Liver (tissue), 9 donors: ENCODE data around the gene FLVCR2. TPM values are rescaled to one million over a fixed set of nuclear protein-coding genes. Genes with fewer than 3 reads are reported as not detected.

Source experiments
- DNase-seq: peaks from one replicate; pipeline ENCODE4 v3.0.0-alpha.2; 2017; ENCODE audit warnings: low spot score
- H3K27ac ChIP-seq, 2 donors: one replicate each; pipeline ENCODE4 v1.7.0; 2013; ENCODE audit warnings: inconsistent platforms in 2 of 2, low read length in 2 of 2, control low read depth in 1 of 2, low read depth in 1 of 2, mild to moderate bottlenecking in 1 of 2
- H3K27me3 ChIP-seq, 4 donors: one replicate each; pipeline versions ENCODE4 v1.6.1 to v1.7.0; 2013; ENCODE audit warnings: low read length in 3 of 4, inconsistent platforms in 1 of 4, mild to moderate bottlenecking in 1 of 4, moderate library complexity in 1 of 4; ENCODE audit not compliant: control insufficient read depth in 4 of 4, insufficient read depth in 4 of 4
- H3K36me3 ChIP-seq, 4 donors: one replicate each; pipeline versions ENCODE4 v1.6.1 to v1.7.0; 2013; ENCODE audit warnings: low read length in 3 of 4, mild to moderate bottlenecking in 3 of 4, low read depth in 1 of 4, moderate library complexity in 1 of 4; ENCODE audit not compliant: control insufficient read depth in 4 of 4, insufficient read depth in 3 of 4
- H3K4me1 ChIP-seq, 4 donors: one replicate each; pipeline versions ENCODE4 v1.6.1 to v1.7.0; 2013; ENCODE audit warnings: low read length in 3 of 4, mild to moderate bottlenecking in 3 of 4, moderate library complexity in 1 of 4; ENCODE audit not compliant: control insufficient read depth in 4 of 4, insufficient read depth in 4 of 4
- H3K4me3 ChIP-seq, 3 donors: one replicate each; pipeline versions ENCODE4 v1.6.1 to v1.7.0; 2013; ENCODE audit warnings: low read length in 3 of 3, control low read depth in 1 of 3, low read depth in 1 of 3, mild to moderate bottlenecking in 1 of 3
- H3K9ac ChIP-seq, 2 donors: one replicate each; pipeline ENCODE4 v1.7.0; 2013; ENCODE audit warnings: low read length in 2 of 2, mild to moderate bottlenecking in 2 of 2, moderate library complexity in 2 of 2, control low read depth in 1 of 2, low read depth in 1 of 2
- H3K9me3 ChIP-seq, 4 donors: one replicate each; pipeline versions ENCODE4 v1.6.1 to v1.7.0; 2013; ENCODE audit warnings: low read length in 3 of 4; ENCODE audit not compliant: control insufficient read depth in 4 of 4
- EGR1 ChIP-seq, 2 donors: IDR thresholded peaks; 2 replicates each; pipeline ENCODE4 v1.6.1; 2016 to 2018; ENCODE audit warnings: antibody characterized with exemption in 2 of 2, low read depth in 2 of 2
- FOXA1 ChIP-seq: IDR thresholded peaks from 2 replicates; pipeline ENCODE4 v1.6.1; 2016; ENCODE audit warnings: antibody characterized with exemption
- FOXA2 ChIP-seq: IDR thresholded peaks from 2 replicates; pipeline ENCODE4 v1.6.1; 2016; ENCODE audit warnings: antibody characterized with exemption
- GABPA ChIP-seq, 2 donors: IDR thresholded peaks in 1 of 2; conservative IDR thresholded peaks in 1 of 2; 2 replicates each; pipeline ENCODE4 v1.6.1; 2016; ENCODE audit warnings: antibody characterized with exemption in 2 of 2, mild to moderate bottlenecking in 1 of 2, moderate library complexity in 1 of 2
- HNF4A ChIP-seq, 2 donors: conservative IDR thresholded peaks; 2 replicates each; pipeline ENCODE4 v1.6.1; 2016; ENCODE audit warnings: antibody characterized with exemption in 2 of 2, mild to moderate bottlenecking in 2 of 2
- HNF4G ChIP-seq: IDR thresholded peaks from 2 replicates; pipeline ENCODE4 v1.6.1; 2016; ENCODE audit warnings: antibody characterized with exemption
- RAD21 ChIP-seq, 2 donors: IDR thresholded peaks; 2 replicates each; pipeline ENCODE4 v1.6.1; 2016; ENCODE audit warnings: antibody characterized with exemption in 2 of 2, mild to moderate bottlenecking in 2 of 2
- RXRA ChIP-seq, 2 donors: IDR thresholded peaks; 2 replicates each; pipeline ENCODE4 v1.6.1; 2017 to 2018; ENCODE audit warnings: antibody characterized with exemption in 2 of 2, mild to moderate bottlenecking in 1 of 2
- SP1 ChIP-seq: IDR thresholded peaks from 2 replicates; pipeline ENCODE4 v1.6.1; 2018; ENCODE audit warnings: antibody characterized with exemption, mild to moderate bottlenecking
- TAF1 ChIP-seq: conservative IDR thresholded peaks from 2 replicates; pipeline ENCODE4 v1.6.1; 2016; ENCODE audit warnings: antibody characterized with exemption, mild to moderate bottlenecking
- WGBS: extraction: QIAGEN DNeasy Blood & Tissue Kit; methylation state at CpG from one replicate; pipeline ENCODE4 v1.1.7; 2013; 5-methylcytosine and 5-hydroxymethylcytosine counted together
- polyA plus RNA-seq, 2 donors: library from polyadenylated mRNA; stranded (reverse) in 1 of 2; unstranded in 1 of 2; fragments of 200-250 nt in 1 of 2; fragments of >200 nt in 1 of 2; fragmentation: Nextera tagmentation in 1 of 2; extraction: Ambion mirVana in 1 of 2; gene quantifications; one replicate each; pipeline versions ENCODE4 v1.2.1 to v1.2.3, GENCODE V29; 2013 to 2015
- total RNA-seq, 2 donors: library from RNA; depleted of rRNA; stranded (reverse); fragments of >200 nt; gene quantifications; one replicate each; pipeline ENCODE4 v1.2.3, GENCODE V29; 2014
- TF ChIP-seq, protein P1 (sequence below): IDR thresholded peaks from 2 replicates; pipeline ENCODE4 v1.6.1; 2016; ENCODE audit warnings: antibody characterized with exemption
- TF ChIP-seq, protein P2 (sequence below): IDR thresholded peaks from 2 replicates; pipeline ENCODE4 v1.6.1; 2016; ENCODE audit warnings: antibody characterized with exemption
- TF ChIP-seq, protein P3 (sequence below): IDR thresholded peaks from 2 replicates; pipeline ENCODE4 v1.6.1; 2016; ENCODE audit warnings: antibody characterized with exemption
- TF ChIP-seq, protein P4 (sequence below): IDR thresholded peaks from 2 replicates; pipeline ENCODE4 v1.6.1; 2016; ENCODE audit warnings: antibody characterized with exemption, mild to moderate bottlenecking
- donor health status: healthy.
- donor health status: healthy.
- donor health status: healthy.
- donor health status: healthy.
- donor health status: healthy.

The FLVCR2 gene
- total and polyA plus RNA-seq, 4 donors: 8.7 to 13.1 (median 11.3) TPM

DNA sequence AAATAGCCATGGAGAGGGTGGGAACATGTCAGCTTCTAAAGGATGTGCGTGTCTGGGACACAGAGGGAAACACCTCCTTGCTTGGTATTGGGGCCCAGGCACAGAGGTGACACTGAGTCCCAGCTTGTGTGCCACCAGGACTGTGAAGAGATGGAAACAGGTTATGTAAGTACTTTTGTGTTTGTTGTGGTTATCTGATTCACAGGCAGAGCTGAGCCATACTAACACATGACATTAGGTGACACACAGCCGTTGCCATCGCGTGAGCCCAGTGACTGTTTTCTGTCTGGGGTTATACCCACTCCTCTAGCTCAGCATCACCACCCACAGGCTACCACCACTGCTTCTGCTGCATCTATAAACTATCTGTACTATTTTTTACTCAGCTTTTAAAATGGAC, 12.1 kb upstream of the FLVCR2 start:
- 73% methylated on average over 4 of the region's 4 CpGs for WGBS
- Histone ChIP-seq H3K27ac (no peak overlapping the region), H3K4me1 (no peaks in the 10 kb centered on the region), H3K36me3 (no peaks in the 10 kb centered on the region), H3K27me3 (no peaks in the 10 kb centered on the region), H3K4me3 (no peak overlapping the region), H3K9ac (no peak overlapping the region), H3K9me3 (no peaks in the 10 kb centered on the region)
- TF ChIP-seq, protein P1, sequence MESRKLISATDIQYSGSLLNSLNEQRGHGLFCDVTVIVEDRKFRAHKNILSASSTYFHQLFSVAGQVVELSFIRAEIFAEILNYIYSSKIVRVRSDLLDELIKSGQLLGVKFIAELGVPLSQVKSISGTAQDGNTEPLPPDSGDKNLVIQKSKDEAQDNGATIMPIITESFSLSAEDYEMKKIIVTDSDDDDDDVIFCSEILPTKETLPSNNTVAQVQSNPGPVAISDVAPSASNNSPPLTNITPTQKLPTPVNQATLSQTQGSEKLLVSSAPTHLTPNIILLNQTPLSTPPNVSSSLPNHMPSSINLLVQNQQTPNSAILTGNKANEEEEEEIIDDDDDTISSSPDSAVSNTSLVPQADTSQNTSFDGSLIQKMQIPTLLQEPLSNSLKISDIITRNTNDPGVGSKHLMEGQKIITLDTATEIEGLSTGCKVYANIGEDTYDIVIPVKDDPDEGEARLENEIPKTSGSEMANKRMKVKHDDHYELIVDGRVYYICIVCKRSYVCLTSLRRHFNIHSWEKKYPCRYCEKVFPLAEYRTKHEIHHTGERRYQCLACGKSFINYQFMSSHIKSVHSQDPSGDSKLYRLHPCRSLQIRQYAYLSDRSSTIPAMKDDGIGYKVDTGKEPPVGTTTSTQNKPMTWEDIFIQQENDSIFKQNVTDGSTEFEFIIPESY: no peak
- TF ChIP-seq GABPA (IDR thresholded peaks at IDR 0.05 in 1 of 2, conservative IDR thresholded peaks at IDR 0.05 in 1 of 2) (no peak), TAF1 (no peak), EGR1 (IDR thresholded peaks at IDR 0.05; ENCODE audit: low read depth in 2 of 2) (no peak), RXRA (IDR thresholded peaks at IDR 0.05) (no peak), RAD21 (IDR thresholded peaks at IDR 0.05) (no peak), FOXA1 (no peak), HNF4G (no peak), FOXA2 (no peak)
- TF ChIP-seq, protein P2, sequence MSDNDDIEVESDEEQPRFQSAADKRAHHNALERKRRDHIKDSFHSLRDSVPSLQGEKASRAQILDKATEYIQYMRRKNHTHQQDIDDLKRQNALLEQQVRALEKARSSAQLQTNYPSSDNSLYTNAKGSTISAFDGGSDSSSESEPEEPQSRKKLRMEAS: no peak
- TF ChIP-seq, protein P3, sequence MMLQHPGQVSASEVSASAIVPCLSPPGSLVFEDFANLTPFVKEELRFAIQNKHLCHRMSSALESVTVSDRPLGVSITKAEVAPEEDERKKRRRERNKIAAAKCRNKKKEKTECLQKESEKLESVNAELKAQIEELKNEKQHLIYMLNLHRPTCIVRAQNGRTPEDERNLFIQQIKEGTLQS: no peak
- no peak for DNase-seq

DNA sequence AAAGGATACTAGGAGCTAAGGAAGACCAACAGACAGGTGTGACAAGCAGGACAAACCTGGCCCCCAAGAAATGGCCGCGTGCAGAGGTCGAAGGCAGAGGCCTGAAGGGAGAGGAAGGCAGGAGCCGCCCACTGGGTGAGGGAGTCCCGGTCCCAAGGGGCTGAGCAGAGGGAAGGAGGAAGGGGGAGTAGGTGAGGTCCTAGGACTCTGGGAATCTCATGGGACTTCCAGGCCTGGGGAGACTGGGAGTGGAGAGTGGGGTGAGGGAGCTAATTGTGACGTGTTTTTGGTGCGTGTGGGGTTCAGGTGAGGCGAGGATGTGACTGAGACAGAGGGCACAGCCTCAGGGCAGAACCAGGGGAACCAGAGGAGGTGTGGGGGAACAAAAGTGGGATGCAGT, 11.7 kb upstream of the FLVCR2 start:
- no peak overlapping the region for H3K9ac ChIP-seq
- no peaks in the 10 kb centered on the region for H3K4me1 ChIP-seq
- 86% methylated on average over 8 of the region's 8 CpGs for whole genome bisulfite sequencing

More for the DNA sequence above, 11.7 kb upstream of the FLVCR2 start:
- no peak for DNase-seq
- H3K9me3 ChIP-seq: no peaks in the 10 kb centered on the region
- TF ChIP-seq HNF4A (conservative IDR thresholded peaks at IDR 0.05) (no peak), SP1 (no peak), RXRA (IDR thresholded peaks at IDR 0.05) (no peak), GABPA (IDR thresholded peaks at IDR 0.05 in 1 of 2, conservative IDR thresholded peaks at IDR 0.05 in 1 of 2) (no peak)
- TF ChIP-seq, protein P4, sequence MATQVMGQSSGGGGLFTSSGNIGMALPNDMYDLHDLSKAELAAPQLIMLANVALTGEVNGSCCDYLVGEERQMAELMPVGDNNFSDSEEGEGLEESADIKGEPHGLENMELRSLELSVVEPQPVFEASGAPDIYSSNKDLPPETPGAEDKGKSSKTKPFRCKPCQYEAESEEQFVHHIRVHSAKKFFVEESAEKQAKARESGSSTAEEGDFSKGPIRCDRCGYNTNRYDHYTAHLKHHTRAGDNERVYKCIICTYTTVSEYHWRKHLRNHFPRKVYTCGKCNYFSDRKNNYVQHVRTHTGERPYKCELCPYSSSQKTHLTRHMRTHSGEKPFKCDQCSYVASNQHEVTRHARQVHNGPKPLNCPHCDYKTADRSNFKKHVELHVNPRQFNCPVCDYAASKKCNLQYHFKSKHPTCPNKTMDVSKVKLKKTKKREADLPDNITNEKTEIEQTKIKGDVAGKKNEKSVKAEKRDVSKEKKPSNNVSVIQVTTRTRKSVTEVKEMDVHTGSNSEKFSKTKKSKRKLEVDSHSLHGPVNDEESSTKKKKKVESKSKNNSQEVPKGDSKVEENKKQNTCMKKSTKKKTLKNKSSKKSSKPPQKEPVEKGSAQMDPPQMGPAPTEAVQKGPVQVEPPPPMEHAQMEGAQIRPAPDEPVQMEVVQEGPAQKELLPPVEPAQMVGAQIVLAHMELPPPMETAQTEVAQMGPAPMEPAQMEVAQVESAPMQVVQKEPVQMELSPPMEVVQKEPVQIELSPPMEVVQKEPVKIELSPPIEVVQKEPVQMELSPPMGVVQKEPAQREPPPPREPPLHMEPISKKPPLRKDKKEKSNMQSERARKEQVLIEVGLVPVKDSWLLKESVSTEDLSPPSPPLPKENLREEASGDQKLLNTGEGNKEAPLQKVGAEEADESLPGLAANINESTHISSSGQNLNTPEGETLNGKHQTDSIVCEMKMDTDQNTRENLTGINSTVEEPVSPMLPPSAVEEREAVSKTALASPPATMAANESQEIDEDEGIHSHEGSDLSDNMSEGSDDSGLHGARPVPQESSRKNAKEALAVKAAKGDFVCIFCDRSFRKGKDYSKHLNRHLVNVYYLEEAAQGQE: no peak
- no peak overlapping the region for H3K27ac ChIP-seq
- no peak overlapping the region for H3K4me3 ChIP-seq
- H3K27me3 ChIP-seq: no peaks in the 10 kb centered on the region
- no peaks in the 10 kb centered on the region for H3K36me3 ChIP-seq
